Gastrocnemius medialis (tissue), 4 donors: ENCODE data around the gene SPTAN1.

Experiments
- POLR2A ChIP-seq, 2 donors: fragments of 450-650 bp; IDR thresholded peaks; one replicate each; pipeline ENCODE4 v1.6.1; 2017; ENCODE audit warnings: antibody characterized with exemption in 2 of 2, mild to moderate bottlenecking in 2 of 2, moderate library complexity in 2 of 2
- TF ChIP-seq, protein P1 (sequence below), 5 experiments: fragments of 450-650 bp in 3 of 5; fragments of 200-600 bp in 2 of 5; sonication (generic) in 2 of 5; IDR thresholded peaks in 4 of 5; conservative IDR thresholded peaks in 1 of 5; 1 replicate in 4 of 5; 2 replicates in 1 of 5; pipeline ENCODE4 v1.5.1; 2016 to 2019; ENCODE audit warnings: antibody characterized with exemption in 5 of 5, mild to moderate bottlenecking in 3 of 5, moderate library complexity in 3 of 5

DNA sequence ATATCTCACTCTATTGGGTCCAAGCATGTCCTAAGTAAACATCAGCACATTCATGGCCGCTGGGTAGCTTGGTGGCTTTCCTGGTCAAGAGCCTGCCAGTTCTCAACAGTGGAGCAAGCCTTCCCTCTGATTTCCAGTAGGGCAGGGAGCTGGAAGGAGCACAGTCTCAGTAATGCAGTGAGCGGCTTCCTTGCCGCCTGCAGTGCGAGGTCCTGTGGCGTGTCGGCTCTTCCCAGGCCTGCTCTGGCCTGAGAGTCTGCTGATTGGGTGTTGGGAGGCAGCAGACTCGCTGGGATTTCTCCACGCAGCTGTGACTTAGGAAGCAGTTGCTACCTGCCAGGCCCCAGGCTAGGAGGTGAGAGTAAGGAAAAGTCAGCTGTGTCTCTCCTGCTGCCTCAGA lies 51.3 kb downstream of the SPTAN1 start:
- TF ChIP-seq, protein P1, sequence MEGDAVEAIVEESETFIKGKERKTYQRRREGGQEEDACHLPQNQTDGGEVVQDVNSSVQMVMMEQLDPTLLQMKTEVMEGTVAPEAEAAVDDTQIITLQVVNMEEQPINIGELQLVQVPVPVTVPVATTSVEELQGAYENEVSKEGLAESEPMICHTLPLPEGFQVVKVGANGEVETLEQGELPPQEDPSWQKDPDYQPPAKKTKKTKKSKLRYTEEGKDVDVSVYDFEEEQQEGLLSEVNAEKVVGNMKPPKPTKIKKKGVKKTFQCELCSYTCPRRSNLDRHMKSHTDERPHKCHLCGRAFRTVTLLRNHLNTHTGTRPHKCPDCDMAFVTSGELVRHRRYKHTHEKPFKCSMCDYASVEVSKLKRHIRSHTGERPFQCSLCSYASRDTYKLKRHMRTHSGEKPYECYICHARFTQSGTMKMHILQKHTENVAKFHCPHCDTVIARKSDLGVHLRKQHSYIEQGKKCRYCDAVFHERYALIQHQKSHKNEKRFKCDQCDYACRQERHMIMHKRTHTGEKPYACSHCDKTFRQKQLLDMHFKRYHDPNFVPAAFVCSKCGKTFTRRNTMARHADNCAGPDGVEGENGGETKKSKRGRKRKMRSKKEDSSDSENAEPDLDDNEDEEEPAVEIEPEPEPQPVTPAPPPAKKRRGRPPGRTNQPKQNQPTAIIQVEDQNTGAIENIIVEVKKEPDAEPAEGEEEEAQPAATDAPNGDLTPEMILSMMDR (IDR thresholded peaks at IDR 0.05 in 4 of 5, conservative IDR thresholded peaks at IDR 0.05 in 1 of 5): no peak
- TF ChIP-seq POLR2A (IDR thresholded peaks at IDR 0.05): no peak
